ENCODE measurements around the gene PTAR1.

Gene PTAR1

DNA sequence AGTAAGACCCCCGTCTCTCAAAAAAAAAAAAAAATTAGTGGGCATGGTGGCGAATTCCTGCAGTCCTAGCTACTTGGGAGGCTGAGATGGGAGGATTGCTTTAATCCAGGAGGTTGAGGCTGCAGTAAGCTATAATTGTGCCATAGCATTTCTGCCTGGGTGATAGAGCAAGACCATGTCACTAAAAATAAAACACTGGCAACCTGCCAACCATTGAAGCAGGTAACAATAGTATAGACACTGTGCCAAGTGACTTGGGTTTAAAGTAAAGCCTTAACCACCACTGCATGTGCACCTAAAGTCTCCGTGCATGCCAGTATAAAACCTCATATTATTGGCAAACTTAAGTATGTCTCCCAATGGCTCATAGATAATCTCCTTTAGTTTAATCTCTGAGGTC, 84.2 kb downstream of the PTAR1 start:
- TF ChIP-seq CTCF (IDR thresholded peaks at IDR 0.05; ENCODE audit: control insufficient read depth, extremely low read depth, insufficient read depth), result no peak
- no peak overlapping the region for H3K4me3 ChIP-seq (ENCODE audit: low read depth, low read length)
- no peak for DNase-seq (ENCODE audit: low read depth)

GRCh38 chr9:69674716-69675438, 84.9 kb downstream of the PTAR1 start:
- DNase-seq (ENCODE audit: low read depth), result no peak
- no peak overlapping the region for H3K4me3 ChIP-seq (ENCODE audit: low read depth, low read length)
- TF ChIP-seq CTCF (IDR thresholded peaks at IDR 0.05; ENCODE audit: control insufficient read depth, extremely low read depth, insufficient read depth), result no peak

DNA sequence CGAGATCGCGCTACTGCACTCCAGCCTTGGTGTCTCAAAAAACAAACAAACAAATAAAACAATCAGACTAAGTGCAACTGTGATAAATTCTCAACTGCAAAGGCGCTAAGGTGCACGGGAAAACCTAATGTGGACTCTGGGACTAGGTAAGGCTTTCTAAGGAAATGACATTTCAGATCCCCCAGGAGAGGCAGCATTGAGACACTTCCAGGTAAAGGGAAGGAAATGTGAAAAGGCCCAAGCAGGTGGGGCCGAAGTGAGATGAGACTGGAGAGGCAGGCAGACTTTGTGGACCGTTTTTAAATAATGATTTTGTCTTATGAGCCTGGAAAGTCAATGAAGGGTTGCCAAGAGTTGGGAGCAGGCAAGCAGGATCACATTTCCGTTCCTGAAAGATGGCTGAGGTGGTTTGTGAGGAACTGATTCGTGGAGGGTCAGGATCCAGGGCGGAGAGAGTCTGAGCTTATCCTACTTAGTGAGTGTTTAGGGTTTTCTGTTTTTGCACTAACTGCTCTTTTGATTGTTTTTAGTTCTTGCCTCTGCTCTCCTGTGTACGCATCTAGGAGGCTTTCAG, 85.6 kb downstream of the PTAR1 start:
- H3K4me3 ChIP-seq (ENCODE audit: low read depth, low read length), result no peak overlapping the region
- DNase-seq (ENCODE audit: low read depth), result no peak
- 0 out of 2 replicates have a peak, but pooled peaks have one; percentile 15 for TF ChIP-seq CTCF (IDR thresholded peaks at IDR 0.05; ENCODE audit: control insufficient read depth, extremely low read depth, insufficient read depth)

- H3K4me3 ChIP-seq (ENCODE audit: low read depth, low read length), result no peak overlapping the region; the same call in 1 of the 2 replicates
- TF ChIP-seq CTCF (IDR thresholded peaks at IDR 0.05; ENCODE audit: control insufficient read depth, extremely low read depth, insufficient read depth), result no peak
- no peak for DNase-seq (ENCODE audit: low read depth)
Measured at GRCh38 chr9:69673311-69673640, 86.5 kb downstream of the PTAR1 start.

- TF ChIP-seq CTCF (IDR thresholded peaks at IDR 0.05; ENCODE audit: control insufficient read depth, extremely low read depth, insufficient read depth), result peak; percentile 89
- H3K4me3 ChIP-seq (ENCODE audit: low read depth, low read length), result peak overlapping the region; percentile 63
- peak; percentile 53 for DNase-seq (ENCODE audit: low read depth)
Measured at GRCh38 chr9:69672596-69673310, 87.1 kb downstream of the PTAR1 start.

- no peak for DNase-seq (ENCODE audit: low read depth)
- peak within 1 kb of the TSS; percentile 63 for H3K4me3 ChIP-seq (ENCODE audit: low read depth, low read length)
- TF ChIP-seq CTCF (IDR thresholded peaks at IDR 0.05; ENCODE audit: control insufficient read depth, extremely low read depth, insufficient read depth), result 0 out of 2 replicates have a peak, but pooled peaks have one; percentile 8
Measured at GRCh38 chr9:69671879-69672595, 87.8 kb downstream of the PTAR1 start, which contains the start of gene APBA1. TSS of gene APBA1 (minus strand) at chr9:69672371.
